Measurements from ENCODE around the gene FGFR4.

- TF ChIP-seq CTCF (conservative IDR thresholded peaks at IDR 0.05 in 1 of 2, IDR thresholded peaks at IDR 0.05 in 1 of 2; ENCODE audit: low read depth in 1 of 2, low read length in 2 of 2), result no peak
- no peak for TF ChIP-seq EZH2 (IDR thresholded peaks at IDR 0.05; ENCODE audit: low read length, missing control alignments)
These were observed 37.4 kb upstream of the FGFR4 start for GRCh38 chr5:177049285-177049684.

All from fibroblast of lung (primary cell).